KBM-7 (cell line): Measurements from ENCODE around the gene NR5A1.

Experiments used
- DNase-seq: peaks from one replicate; pipeline ENCODE4 v3.0.0-alpha.2; 2015
- in situ Hi-C: fragments of 300-500 bp; cut with MboI; formaldehyde crosslinking; loops from 2 replicates; pipeline ENCODE4 v1.14.3; 2020; ENCODE audit warnings: low sequenced_read_pairs, low pct_unique_long_range_greater_than_20kb, mixed read lengths

NR5A1 gene

DNA sequence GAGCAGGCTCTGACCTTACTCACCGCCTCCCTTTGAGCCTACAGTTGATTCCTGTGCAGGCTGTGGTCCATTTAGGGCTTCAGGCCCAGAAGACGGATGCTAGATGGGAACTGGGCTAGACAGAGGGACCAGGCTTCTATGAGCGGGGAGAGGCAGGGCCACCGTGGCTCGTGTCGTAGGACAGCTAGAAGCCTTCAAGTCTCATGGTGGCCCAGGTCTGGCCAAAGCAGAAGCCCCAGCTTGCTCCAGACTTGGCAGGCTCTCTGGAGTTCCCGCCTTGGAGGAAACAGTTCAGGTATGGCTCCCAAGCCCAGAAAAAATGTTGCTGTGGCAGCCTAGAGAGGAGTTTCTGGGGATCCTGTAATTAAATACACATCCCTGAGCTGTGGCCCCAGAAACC is 10.9 kb upstream of the NR5A1 start:
- in situ Hi-C loops, result no loop called here
- DNase-seq, result no peak

DNA sequence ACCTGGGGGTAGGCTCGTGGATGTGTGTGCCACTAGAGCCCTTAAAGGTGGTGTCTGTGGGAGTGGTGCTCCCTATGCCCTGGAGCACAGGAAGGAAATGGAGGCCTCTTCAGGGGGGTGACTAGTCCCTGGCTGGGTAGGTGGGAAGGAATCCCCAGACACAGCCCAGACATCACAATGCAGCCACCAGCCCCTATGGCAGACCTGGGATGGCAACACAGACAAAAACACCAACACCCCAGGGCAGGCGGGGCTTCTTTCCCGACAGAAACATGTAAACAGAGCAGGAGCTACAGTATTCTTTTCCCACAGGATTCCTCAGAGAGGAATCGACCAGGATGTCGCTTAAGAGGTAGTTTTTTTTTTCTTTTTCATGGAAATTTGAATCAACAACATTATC is 10.4 kb upstream of the NR5A1 start:
- no peak for DNase-seq
- in situ Hi-C loops, result no loop called here

DNA sequence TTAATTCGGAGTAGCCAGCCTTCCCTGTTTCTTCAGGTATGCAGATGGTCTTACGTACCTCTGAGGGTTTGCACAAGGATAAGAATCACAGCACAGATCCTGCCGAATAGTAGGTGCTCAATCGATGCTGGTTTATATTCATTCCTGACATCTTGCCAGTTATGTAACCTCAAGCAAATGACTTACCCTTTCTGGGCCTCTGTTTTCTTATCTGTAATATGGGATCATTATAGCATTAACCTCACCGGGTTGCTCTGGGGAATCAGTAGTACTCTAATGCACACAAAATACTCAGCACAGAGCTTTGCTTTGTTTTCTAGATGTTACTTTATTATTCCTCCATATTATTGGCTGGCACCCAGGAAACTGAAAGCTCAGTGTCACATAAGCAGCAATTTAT is 7.7 kb upstream of the NR5A1 start:
- in situ Hi-C loops, result no loop called here
- DNase-seq, result no peak

DNA sequence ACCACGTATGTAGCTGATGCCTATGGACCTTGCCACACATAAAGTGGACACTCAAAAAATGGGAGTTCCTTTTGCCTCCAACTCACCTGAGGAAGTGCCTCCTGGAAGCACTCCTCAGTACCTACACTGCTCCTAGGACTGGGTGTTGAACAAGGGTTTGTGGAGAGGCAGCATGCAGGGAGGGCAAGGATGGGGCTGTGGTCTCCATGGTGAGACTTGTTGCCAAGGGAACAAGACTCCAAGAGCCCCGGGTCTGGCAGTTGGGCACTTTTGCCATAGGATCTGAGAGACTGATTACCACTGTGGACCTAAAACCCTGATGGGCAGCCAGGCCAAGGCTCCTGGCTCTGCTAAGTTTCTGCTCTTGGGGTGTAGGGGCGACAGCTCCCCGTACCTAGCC is 6.9 kb upstream of the NR5A1 start:
- in situ Hi-C loops, result no loop called here
- no peak for DNase-seq

DNA sequence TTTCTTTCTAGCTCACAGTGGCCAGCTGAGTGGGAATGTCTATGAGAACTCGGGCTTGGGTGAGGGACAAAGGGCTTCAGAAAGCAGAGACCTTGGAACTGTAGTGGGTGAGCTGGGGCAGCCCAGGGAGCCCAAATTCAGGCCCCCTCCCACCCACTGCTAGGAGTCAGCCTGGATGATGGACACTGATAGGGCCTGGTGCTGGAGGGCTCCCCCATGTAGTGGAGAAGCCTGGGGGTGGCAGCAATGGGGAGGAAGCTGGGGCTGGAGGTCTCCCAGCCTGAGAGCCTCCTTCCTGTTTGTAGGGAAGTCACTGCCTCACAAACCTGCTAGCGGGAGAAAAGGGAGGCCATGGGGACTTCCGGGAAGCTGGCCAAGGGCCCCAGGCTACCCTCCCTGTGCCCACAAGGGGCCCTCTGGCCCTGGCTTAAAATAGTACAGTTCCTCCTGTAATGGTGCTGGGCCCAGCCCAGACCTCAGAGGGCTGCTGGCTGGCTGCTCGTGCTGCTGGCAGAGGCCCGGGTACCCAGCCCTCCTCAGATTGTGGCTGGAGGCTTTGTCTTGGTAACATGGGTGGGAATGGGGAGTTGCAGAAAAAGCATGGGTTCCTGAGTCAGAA is 6.3 kb upstream of the NR5A1 start:
- peak; percentile 53 for DNase-seq
- in situ Hi-C loops, result no loop called here

DNA sequence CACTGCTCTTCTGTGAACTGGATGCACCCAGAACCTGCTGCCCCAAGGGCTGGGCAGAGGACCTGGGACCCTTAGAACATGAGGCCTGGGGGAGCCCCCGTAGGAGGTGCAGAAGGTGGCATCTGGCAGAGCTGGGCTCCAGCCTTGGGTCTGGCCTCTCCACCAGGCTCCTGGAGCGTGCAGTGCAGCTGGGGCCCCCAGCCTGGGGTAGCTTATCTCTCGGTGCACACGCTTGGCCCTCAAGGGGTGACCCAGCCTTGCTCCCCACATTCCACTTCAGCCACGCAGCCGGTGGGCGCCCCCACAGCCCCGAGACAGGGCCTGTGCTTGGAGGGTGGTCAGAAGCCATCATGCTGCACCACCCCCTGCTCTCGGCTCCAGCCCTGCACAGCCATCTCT is 5.6 kb upstream of the NR5A1 start:
- DNase-seq, result no peak
- in situ Hi-C loops, result no loop called here

DNA sequence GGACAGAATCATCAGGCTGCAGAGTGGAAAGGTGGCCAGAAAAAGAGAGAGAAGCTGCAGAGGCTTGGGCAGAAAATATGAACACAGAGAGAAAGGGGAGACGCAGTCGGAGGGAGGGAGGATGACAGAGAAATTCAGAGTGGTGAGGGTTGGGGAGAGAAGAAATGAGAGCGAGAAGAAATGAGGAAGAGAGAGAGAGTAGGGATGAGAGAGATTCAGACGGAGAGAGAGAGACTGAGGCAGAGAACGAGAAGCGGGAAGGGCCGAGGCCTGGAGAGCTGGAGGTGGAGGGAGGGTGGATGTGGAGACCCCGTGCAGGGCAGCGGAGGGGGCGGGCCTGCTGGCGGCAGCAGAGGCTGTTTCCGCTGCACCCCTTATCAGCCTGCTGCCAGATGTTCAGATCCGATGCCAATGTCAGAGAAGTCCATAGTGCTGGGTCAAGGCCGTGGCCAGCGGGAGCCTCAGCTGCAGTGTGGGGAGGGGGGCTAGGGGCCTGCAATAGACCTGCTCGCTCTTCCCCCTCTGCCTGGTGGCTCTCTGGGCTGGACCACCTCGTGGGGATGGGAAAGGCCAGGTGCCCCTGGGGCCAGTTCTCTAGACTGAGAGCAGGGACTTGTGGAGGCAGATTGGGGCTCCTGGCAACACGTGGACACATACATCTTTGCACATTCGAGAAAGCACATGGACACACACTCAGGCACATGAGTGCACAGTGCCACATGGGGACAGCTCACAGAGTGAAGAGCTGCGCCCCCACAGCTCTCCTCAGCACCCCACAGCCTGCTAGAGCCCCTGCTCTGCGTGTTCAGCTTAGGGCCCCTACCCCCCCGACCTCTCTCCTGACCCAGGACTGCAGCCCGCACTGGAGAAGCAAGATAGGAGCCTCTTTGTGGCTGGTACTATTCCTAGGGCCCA is 4.9 kb upstream of the NR5A1 start:
- DNase-seq, result no peak
- in situ Hi-C loops, result no loop called here

DNA sequence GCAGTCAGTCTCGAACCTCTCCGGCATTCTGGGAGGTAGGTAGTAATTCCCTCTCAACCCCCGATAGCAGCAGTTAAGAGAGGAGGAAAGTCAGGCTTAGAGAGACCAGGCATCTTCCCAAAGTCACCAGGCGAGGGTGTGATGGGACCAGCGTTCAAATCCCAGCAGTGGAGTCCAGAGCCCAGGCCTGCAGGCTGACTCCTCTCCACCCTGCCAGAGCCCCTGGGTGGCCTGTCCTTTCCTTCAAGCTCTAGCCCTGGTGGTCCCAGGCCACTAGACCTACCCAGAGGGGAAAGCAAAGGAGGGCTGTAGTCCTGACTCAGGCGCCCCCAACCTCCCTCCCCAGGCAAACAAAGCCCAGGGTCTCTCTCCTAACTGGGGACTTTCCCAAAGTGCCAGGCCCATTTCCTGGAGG is 4.2 kb upstream of the NR5A1 start:
- no peak for DNase-seq
- in situ Hi-C loops, result no loop called here

DNA sequence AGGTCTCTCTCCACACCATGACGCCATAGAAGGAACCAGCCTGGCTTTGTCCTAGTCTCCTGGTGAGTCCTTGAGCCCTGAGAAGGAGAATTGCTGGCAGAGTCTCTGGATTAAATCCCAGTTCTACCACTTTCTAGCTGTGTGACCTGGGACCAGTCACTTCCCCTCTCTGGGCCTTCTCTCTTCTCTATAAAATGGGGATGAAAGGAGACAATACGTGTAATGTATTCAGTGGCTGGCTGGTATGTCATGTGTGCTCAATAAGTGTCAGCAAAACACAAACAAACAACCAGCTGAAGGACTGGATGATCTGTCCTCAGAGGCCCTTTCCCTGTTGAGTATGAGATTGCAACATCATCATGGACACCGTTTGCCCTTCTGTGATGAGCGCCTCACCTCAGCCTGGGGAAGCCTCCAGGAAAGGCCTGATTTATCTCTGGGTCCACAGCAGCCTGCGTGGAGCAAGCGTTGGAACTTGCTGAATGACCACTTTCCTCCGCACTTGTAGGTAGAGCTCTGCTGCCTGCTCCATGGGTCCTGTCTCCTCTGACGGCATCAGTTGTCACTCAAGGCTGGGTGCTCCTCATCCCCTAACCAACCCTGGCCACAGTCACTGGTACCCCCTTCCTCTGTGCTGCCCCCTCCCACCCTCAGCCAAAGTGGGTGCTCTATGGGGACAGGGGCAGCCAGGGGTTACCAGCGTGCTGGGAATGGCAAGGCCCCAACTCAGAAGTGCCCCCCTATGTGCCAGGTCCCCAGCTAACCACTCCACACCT is 3.6 kb upstream of the NR5A1 start:
- DNase-seq, result no peak
- in situ Hi-C loops, result no loop called here

DNA sequence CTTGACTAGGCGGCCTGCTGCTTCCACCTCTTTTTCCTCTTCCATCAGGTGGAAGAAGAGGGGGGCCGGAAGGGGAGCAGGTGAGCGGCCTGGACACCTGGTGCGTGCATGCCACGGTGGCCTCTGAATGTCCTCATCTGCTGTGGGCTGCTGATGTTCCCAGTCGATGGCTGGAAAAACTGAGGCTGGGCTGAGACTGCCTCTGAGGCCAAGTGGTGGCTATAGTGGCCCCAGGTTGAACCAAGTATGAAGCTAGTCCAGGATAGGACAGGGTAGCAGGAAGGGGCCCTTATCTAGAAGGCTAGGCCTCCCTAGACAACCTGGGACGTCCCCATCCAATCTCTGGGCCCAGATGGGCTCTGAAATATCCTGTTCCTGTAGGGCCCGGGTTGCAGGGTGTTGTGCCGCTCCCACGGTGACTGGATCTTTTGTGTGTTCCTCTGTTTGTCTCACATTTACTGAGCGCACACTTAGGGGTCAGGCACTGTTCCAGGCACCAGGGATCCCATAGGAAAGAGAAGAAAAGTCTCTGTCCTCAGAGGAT is 753 bp upstream of the NR5A1 start:
- in situ Hi-C loops, result no loop called here
- no peak for DNase-seq

DNA sequence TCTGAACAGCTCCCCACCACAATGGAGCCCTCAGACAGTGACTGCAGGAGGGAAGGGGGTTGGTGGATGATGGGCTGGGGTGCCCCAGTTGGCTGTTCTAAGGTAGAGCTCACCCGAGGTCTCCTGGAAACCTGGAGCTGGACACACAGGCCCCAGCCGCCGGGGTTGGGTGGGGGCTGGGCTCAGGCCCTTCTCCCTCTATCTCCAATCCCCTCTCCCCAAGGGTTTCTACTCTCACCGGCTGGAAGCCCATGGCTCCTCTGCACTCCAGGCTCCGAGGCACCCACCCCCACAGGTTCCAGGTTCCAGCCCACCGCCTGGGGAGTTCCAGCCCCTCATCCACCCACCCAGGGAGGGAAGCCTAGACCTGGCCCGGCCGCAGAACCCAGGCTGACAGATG is 766 bp downstream of the NR5A1 start:
- no peak for DNase-seq
- in situ Hi-C loops, result no loop called here

DNA sequence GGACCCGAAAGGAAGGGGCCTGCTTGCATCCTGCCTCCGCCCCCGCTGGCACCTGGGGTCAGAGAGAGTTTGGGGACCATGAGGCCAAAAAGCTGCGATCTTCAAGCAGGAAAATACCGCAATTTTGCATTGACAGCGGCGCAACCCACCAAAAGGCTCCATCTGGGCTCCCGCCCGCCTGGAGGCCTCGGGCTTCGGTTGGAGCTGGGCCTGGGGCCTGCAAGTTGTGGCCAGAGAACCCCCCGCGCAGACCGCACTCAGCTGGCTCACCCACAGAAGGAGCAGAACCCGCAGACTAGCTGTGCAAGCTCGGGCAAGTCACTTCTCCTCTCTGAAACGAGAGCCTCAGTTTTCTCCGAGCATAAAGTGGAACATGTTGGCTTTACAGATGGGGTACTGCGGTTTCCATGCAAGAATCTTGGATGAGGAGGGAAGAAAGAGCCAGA is 1.3 kb downstream of the NR5A1 start:
- in situ Hi-C loops, result no loop called here

DNA sequence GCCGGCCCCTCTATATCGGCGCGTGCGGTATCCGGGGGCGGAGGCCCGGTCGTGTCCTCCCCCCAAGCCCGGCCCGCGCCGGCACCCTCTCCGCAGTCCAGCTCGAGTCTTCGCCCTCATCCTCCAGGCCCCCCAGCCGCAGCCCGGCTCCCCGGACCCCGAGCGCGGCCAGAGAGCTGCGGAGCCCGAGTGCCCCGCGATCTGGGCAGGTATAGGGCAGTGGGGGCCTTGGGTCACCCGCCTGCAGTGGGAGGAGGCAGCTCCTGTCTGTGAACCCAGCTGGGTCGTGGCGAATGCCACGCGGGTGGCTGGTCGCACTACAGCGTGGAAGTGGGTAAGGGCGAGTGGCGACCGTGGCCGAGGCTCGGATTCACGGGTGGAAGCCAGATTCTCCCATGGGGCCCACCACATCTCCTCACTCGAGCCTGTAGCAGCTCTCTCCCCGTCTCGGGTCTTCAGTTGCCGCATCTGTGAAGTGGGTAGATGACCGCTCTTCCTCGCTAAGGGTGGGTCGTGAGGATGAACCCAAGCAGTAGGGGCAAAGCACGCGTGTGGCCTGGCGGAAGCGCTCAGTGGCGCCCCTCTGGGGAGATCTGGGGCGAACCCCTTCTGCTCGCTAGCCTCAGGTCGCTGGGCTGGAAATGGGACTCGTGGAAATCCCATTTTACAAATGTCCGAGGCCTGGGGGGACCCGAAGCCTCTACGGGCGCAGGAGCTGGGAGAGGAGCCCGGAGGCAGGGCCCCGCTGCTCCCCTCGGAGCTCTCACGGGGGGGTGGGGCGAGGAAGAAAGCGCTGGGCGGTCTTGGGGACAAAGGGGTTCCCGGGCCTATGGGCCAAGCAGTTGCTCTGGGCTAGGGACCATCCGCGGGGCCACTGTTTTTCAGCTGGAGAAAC is 1.9 kb downstream of the NR5A1 start:
- no peak for DNase-seq
- in situ Hi-C loops, result no loop called here

More for the DNA sequence above, 1.3 kb downstream of the NR5A1 start:
- DNase-seq, result no peak

DNA sequence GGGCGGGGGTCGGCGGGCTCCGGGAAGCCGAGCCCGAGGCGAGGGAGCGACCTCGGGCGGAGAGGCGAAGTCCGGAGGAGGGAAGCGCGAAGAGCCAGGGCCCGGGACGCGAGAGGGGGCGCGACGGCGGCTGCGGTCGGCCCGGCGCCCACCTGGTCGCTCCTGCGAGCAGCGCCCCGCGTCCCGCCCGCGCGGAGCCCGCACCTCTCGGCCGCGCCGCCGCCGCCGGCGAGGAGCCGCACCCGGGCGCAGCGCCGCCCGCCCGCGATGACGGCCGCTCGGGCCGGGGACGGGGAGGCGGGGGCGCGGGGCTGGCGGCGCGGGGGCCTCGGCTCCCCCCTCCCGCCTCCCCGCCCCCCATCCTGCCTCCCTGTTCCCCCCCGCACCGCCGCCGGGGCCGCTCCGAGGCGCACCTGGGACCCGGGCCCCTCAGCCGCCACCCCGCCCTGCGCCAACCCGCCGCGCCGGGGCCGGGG is 2.6 kb downstream of the NR5A1 start:
- DNase-seq, result no peak
- in situ Hi-C loops, result no loop called here

DNA sequence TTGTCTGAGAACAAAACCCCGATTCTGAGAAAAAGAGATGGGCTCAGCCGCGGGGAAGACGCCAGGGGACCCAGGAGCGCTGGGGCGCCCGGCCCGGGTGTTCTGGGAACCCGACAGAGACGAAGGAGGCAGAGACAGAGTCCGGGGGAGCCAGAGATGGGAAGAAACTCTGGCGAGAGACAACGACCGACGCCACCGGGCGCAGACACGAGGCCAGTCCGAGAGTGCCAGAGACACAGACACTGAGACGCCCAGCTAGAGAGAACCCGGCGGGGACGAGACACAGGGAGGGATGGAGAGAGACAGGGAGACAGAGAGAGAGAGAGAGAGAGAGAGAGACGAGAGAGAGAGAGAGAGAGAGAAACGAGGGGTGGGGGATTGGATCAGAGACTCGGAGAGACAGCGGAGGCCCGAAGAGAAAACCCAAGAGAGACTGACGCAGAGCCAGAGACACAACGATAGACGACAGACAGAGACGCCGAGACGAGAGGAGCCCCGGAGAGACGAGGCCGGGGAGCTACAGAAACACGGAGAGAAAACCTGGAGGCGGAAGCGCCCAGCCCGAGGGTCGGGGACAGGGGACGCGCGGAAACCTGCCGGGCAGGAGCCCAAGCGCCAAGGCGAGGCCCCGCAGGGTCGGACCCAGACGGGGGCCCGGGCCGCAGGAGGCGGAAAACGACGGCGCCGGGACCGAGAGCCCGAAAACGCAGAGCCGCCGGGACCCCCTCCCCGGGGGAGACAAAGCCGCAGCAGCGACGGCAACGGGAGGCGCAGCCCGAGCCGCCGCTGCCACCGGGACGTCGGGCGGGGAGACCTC is 3.3 kb downstream of the NR5A1 start:
- no peak for DNase-seq
- in situ Hi-C loops, result no loop called here

DNA sequence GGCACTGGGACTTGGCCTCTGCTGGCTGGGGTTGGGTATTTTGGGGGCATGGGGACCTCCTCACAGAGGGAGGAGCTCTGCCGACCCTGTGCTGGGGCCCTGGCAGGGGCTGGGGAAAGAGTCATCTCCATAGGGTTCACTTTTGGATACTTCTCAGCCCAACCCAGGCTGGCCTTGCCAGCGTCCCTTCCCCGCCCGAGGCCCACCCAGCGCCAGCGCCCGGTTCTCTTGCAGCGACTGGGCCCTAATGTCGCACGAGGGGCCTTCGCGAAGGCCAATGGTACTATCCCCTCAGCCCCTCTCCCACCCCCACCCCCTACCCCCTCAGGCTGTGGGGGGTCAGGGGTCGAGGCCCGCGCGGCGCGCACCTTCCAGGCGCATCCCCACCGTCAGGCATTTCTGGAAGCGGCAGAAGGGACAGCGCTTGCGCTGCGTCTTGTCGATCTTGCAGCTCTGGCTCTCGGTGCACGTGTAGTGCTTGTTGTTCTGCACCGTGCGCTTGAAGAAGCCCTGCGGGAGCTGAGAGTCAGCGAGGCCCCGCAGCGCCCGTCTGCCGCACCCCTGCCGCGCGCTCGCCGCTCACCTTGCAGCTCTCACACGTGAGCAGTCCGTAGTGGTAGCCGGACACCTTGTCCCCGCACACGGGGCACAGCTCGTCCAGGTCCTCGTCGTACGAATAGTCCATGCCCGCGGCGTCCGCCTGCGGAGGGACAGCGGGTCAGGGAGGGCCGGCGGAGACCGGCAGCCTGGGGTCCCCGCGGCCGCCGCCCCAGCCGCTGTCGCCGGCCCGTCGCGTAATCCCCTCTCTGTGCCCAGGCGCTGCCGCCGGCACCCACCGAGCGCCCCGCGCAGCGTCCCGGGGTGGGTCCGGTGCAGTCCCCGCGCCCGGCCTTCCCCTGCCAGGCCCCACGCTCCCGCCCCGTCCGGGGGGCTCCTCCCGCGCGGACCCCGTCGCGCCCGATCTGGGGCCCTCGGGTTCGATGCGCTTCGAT is 4.2 kb downstream of the NR5A1 start:
- in situ Hi-C loops, result no loop called here
- DNase-seq, result no peak
